Chondrocyte (in vitro differentiated cells): Measurements from ENCODE around the gene MIPOL1. TPM values are rescaled to one million over a fixed set of nuclear protein-coding genes. Genes with fewer than 3 reads are reported as not detected.

Experiments used
- DNase-seq: peaks from one replicate; pipeline ENCODE4 v3.0.0; 2021; ENCODE audit warnings: mixed read lengths, low spot score
- H3K27ac Mint-ChIP-seq: one replicate; pipeline ENCODE4 v1.8.0; 2021; ENCODE audit warnings: mild to moderate bottlenecking, moderate library complexity, mixed read lengths; ENCODE audit not compliant: unreplicated experiment
- H3K27me3 Mint-ChIP-seq: 2 replicates; pipeline ENCODE4 v1.8.0; 2021; ENCODE audit warnings: low read depth, mixed read lengths
- H3K36me3 Mint-ChIP-seq: 2 replicates; pipeline ENCODE4 v1.8.0; 2021; ENCODE audit warnings: low read depth, mixed read lengths
- H3K4me1 Mint-ChIP-seq: 2 replicates; pipeline ENCODE4 v1.8.0; 2021; ENCODE audit warnings: low read depth, mild to moderate bottlenecking, mixed read lengths
- H3K4me3 Mint-ChIP-seq: one replicate; pipeline ENCODE4 v1.8.0; 2021; ENCODE audit warnings: mild to moderate bottlenecking, moderate library complexity, mixed read lengths; ENCODE audit not compliant: unreplicated experiment
- H3K9me3 Mint-ChIP-seq: 2 replicates; pipeline ENCODE4 v1.8.0; 2021; ENCODE audit warnings: low read depth, mixed read lengths
- total RNA-seq: library from RNA; stranded (reverse); gene quantifications from 3 replicates; pipeline ENCODE4 v1.2.1, GENCODE V29; 2021
- TF ChIP-seq, protein P1 (sequence below): fragments of 200-600 bp; sonication (generic); IDR thresholded peaks from 2 replicates; pipeline ENCODE4 v1.5.0; 2021; ENCODE audit warnings: antibody characterized with exemption, mild to moderate bottlenecking, moderate library complexity

The MIPOL1 gene
- total RNA-seq, 1 donor from 2014 or later: 9.8 TPM

GRCh38 chr14:37268788-37269187 is 71.1 kb downstream of the MIPOL1 start:
- Mint-ChIP-seq H3K9me3 (peaks cover 5% of the 10 kb centered on the region), H3K4me3 (no peak overlapping the region), H3K27ac (no peak overlapping the region), H3K27me3 (no peaks in the 10 kb centered on the region), H3K4me1 (no peaks in the 10 kb centered on the region), H3K36me3 (peaks cover 4% of the 10 kb centered on the region)
- TF ChIP-seq, protein P1, sequence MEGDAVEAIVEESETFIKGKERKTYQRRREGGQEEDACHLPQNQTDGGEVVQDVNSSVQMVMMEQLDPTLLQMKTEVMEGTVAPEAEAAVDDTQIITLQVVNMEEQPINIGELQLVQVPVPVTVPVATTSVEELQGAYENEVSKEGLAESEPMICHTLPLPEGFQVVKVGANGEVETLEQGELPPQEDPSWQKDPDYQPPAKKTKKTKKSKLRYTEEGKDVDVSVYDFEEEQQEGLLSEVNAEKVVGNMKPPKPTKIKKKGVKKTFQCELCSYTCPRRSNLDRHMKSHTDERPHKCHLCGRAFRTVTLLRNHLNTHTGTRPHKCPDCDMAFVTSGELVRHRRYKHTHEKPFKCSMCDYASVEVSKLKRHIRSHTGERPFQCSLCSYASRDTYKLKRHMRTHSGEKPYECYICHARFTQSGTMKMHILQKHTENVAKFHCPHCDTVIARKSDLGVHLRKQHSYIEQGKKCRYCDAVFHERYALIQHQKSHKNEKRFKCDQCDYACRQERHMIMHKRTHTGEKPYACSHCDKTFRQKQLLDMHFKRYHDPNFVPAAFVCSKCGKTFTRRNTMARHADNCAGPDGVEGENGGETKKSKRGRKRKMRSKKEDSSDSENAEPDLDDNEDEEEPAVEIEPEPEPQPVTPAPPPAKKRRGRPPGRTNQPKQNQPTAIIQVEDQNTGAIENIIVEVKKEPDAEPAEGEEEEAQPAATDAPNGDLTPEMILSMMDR: no peak
- no peak for DNase-seq

- Mint-ChIP-seq H3K9me3 (peaks cover 5% of the 10 kb centered on the region), H3K36me3 (peaks cover 4% of the 10 kb centered on the region), H3K4me3 (no peak overlapping the region), H3K4me1 (no peaks in the 10 kb centered on the region), H3K27ac (no peak overlapping the region), H3K27me3 (no peaks in the 10 kb centered on the region)
- TF ChIP-seq, protein P1: no peak
- DNase-seq: no peak
Measured at GRCh38 chr14:37270629-37271028, 72.9 kb downstream of the MIPOL1 start.

- Mint-ChIP-seq H3K27me3 (no peaks in the 10 kb centered on the region), H3K9me3 (no peaks in the 10 kb centered on the region), H3K4me1 (no peaks in the 10 kb centered on the region), H3K27ac (no peak overlapping the region), H3K4me3 (no peak overlapping the region), H3K36me3 (peaks cover 2% of the 10 kb centered on the region)
- TF ChIP-seq, protein P1: no peak
- DNase-seq: no peak
Measured at GRCh38 chr14:37272569-37272968, 74.8 kb downstream of the MIPOL1 start.

- Mint-ChIP-seq H3K4me1 (no peaks in the 10 kb centered on the region), H3K36me3 (no peaks in the 10 kb centered on the region), H3K9me3 (no peaks in the 10 kb centered on the region), H3K27ac (no peak overlapping the region), H3K27me3 (no peaks in the 10 kb centered on the region), H3K4me3 (no peak overlapping the region)
- TF ChIP-seq, protein P1: no peak
- DNase-seq: no peak
Measured at GRCh38 chr14:37274652-37275051, 76.9 kb downstream of the MIPOL1 start.

- no peaks in the 10 kb centered on the region for H3K4me1 Mint-ChIP-seq
- H3K27ac Mint-ChIP-seq: no peak overlapping the region
- no peaks in the 10 kb centered on the region for H3K9me3 Mint-ChIP-seq
- no peak for DNase-seq
- peaks cover 1% of the 10 kb centered on the region for H3K36me3 Mint-ChIP-seq
- TF ChIP-seq, protein P1: no peak
- no peaks in the 10 kb centered on the region for H3K27me3 Mint-ChIP-seq
- no peak overlapping the region for H3K4me3 Mint-ChIP-seq
Measured at GRCh38 chr14:37275963-37276362, 78.2 kb downstream of the MIPOL1 start.
